RCC 7860 (cell line): ENCODE results near the gene ABCC4.
"Not testable (repeated sequence)": the region's sequence is repeated elsewhere in the genome, so short reads cannot be mapped to it uniquely, and the experiment has no call there.

Source experiments
- DNase-seq: peaks from one replicate; pipeline ENCODE4 v3.0.0-alpha.2; 2015; ENCODE audit warnings: low spot score
- FAIRE-seq: peaks from 2 replicates; lab custom pipeline; 2012; peaks lifted over from hg19 to GRCh38; lab: Jason Lieb, UNC

Gene ABCC4

DNA sequence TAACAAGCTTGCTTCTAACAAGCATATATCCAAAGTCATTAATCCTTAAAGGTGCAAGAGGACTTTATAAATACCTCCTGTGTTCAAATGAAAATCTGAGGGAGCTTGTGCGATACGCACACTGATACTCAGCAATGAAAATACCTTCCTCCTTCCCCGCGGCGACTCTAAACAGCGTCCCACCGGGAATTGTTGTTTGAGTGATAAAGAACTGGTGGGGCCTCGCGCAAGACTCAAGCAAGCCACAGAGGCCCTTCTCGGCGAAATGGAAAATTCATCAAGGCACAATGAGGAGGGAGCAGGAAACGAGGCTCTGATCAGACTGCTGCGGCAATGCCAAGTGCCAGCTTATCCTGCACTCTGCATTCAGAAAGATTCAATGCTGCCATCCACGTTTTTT lies 126.7 kb downstream of the ABCC4 start:
- DNase-seq = no peak
- FAIRE-seq = no peak

DNA sequence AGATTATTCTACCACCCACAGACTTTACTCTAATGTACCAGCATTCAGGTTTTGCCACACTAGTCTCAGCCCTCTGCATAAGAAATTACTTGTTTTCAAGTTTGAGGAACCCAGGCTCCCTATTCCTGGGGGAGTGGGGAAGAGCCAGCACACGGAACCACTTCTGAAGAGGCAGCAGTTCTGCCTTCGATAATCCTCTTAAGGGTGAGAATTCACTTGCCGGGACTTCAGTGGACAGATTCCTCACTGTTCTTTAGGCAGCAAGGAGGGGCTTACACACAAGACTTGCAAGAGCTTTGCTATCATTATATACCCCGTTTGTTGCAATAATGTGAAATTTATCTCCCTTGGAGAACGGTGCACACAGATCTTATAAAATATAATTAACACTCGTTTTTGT lies 133.1 kb downstream of the ABCC4 start:
- DNase-seq (no peak), FAIRE-seq (no peak)

DNA sequence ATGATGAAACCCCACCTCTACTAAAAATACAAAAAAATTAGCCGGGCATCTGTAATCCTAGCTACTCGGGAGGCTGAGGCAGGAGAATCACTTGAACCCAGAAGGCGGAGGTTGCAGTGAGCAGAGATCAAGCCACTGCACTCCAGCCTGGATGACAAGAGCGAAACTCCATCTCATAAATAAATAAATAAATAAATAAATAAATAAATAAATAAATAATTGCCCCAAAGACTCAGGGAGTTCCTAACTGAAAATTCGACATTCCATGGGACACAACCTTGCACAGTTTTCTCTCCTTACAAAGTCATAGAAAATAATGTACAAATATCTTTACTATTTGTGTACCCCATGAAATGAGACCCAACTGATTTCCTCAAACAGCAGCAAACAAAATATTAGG lies 134.2 kb downstream of the ABCC4 start:
- not testable (repeated sequence) for FAIRE-seq, DNase-seq

DNA sequence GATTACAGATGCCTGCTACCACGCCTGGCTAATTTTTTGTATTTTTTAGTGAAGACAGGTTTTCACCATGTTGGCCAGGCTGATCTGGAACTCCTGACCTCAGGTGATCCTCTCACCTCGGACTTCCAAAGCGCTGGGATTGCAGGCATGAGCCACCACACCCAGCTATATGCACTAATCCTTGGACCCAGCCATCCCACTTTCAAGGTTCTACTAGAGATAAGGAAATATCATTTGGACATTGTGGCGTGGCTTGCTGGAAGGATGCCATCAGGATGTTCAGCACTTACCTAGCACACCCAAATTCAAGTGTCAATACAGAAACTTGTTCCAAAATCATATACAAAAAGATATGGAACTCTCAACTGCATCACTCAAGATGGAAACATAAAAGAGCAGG lies 136.4 kb downstream of the ABCC4 start:
- no peak for FAIRE-seq

DNA sequence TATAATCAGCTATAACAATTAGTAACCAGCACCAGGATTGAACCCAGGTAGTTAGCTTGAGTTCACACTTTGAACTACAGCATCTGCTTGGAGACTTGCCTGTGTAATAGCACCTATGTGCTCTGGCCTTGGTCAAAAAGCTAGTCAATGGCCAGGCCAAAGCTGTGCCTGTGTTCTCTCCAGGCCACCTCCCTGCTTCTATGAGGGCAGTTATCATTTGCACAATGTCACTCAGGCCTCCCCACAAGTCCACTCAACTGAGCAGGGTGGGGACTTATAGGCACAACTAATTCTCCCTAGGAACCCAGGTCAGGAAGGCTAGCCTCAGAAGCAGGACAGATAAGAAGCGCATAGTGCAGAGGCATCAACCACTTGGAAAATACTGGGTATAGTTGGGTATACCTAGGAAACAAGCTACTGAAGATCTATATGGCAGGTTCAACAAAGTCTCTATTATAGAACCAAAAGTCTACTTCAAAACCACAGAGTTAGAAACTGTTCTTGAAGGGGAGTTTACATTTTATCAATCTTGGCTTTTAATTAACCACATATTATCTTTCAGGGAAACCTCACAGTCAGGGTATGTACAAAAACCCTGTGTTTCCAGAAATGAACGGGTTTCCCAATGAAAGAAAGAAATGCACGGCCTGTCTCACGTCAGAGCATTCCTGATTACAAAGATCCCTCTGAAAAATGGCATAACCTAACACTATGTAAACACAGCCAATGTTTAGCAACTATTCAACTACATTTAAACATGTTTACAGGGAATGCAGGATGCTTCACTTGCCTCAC lies 140.9 kb downstream of the ABCC4 start:
- no peak for FAIRE-seq
- DNase-seq = no peak

More for the DNA sequence above, 136.4 kb downstream of the ABCC4 start:
- no peak for DNase-seq

DNA sequence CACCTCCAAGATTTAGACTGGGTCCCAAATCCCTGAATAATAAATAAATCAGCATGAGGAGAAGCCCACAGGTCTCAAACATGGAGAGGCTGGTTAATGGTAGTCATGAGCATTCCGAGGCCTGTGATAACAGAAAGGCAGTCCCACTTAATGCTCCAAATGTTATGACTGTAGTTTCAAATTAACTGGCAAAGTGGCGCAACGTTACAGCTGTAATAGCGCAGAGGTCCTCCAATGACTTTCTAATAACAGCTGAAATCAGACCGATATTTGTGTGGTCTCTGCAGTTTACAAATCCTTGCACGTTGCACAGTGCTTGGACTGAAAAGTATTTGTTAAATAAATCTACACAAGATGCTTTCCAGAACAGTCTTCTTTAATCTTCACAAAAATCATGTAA lies 141.8 kb downstream of the ABCC4 start:
- no peak for FAIRE-seq
- DNase-seq = no peak

DNA sequence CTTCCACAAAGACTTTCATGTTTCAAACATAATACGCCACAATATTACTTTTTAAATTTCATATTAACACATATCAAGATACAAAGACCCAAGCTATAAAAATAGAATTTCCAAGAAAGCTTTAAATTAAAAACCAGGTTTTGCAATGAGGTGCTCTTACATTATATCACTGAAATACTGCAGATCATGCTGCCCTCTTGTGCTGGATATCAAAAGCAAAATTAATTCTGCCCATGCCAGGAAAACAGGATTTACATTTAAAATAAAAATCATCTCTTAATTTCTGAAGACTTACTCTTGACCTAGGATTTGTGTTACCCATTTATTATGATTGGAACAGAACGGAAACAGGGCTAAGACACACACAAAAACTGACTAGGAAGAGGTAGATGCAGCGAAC lies 145.0 kb downstream of the ABCC4 start:
- FAIRE-seq (no peak), DNase-seq (no peak)

DNA sequence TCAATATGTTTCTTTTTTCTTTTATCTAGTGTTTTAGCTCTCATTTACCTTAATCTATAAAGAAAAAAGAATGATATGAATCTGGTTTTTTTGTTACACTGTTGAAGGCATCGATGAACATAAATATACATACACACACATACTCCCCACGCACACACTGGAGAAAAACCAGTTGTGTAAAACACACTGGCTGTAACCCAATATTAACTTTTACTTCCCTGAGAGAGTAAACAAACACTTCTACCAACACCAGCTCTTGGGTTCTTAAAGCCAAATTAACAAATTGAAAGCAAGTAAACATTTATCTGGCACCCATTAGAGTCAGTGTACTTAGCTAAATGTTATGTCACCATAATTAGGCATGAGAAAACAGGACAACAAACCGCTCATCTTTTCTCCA lies 145.7 kb downstream of the ABCC4 start:
- FAIRE-seq = no peak

DNA sequence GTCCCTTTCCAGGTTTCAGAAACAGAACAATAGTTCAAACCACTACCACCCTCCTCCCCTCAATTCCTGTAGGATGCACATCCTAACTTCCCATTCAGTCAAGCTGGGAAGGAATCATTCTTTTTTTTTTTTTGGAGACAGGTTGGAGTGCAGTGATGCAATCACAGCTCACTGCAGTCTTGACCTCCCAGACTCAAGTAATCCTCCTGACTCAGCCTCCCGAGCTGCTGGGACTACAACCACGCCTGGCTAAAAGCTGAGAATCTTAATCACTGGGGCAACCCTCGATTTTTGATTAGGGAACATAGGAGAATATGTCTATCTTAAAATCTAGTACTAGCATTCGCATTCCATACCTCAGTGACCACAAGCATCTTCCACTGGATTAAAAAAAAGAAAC lies 146.2 kb downstream of the ABCC4 start:
- FAIRE-seq (no peak), DNase-seq (no peak)

More for the DNA sequence above, 145.7 kb downstream of the ABCC4 start:
- no peak for DNase-seq

DNA sequence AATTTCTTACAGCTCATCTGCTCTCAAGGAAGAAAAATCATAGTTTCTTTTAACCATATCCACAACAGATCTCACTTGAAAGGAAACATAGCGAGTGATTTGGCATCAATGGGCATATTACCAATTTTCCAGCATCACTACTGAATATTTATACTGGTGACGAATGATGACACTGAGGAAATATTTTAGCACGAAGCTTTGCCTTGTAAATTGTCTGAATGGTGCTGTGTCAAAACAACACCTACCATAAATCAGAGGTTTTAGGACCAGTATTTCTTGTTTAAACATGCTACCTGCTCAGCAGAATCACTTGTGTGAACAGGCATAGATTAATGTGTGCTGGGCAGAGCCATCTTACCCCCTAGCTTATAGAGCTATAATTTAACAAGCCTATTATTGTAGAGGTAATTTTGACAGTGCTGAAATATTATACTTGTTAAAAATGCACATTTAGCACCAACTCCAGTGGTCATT lies 146.8 kb downstream of the ABCC4 start:
- DNase-seq = no peak
- FAIRE-seq = no peak

DNA sequence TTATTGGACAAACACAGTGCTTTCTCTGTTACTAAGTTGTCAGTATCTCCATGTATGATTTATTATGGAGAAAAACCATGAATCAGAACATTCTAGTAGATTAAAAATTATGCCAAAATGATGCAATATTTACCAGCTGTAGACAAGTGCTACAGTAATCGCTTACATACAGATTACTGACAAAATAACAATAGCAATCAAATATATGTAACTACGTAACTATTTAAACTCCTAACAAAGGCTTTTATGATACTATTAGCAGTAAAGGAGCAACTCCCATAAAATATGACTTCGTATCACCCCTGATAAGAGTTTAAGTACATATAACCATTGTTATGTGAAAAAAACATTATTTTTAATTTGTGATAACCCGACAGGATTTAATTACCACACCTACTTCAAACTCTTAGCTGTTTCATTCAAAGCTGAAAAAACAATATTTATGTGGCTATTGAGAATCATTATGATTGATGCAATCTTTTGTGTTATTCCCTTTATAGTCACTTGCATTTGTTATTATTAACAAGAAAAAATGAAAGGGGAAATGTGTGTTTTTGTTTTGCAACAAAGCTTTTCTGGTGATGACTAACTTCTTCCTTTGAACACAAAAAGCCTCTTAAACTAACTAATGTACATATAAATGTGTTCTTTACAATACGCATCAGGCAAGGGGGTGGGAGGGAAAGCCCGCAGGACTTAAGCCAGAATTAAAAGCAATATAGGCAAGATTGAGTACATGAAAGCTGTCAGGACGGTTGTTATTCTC lies 147.4 kb downstream of the ABCC4 start:
- FAIRE-seq = no peak
- DNase-seq = no peak

DNA sequence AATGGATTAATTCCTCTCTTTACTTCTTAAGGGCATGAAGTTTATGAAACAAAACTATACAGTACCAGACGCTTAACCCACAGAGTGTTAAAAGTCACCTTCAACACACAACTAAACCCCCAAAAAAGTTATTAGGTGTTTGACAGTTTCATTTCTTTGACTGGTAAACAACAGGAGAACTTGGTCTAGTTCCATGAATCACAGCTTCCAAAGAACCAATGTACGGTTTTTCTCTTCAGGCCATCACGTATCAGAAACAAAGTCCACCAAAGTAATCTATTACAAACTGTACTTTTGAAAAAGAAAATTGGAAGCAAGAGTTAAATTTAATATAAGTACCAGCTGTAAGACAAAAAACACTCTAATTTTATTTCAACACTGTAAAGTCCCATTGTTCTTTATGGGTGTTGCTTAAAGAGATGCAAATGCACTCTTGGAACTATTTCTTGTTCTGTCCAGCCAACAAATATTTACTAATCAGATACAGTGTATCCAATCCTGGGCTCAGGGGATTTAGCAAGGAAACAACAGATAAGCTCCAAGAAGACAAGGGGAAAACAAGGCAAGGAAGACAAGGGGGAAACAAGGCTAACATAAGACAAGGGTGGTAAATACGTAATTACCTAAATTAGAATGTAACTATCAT lies 149.2 kb downstream of the ABCC4 start:
- DNase-seq = no peak
- FAIRE-seq = no peak

DNA sequence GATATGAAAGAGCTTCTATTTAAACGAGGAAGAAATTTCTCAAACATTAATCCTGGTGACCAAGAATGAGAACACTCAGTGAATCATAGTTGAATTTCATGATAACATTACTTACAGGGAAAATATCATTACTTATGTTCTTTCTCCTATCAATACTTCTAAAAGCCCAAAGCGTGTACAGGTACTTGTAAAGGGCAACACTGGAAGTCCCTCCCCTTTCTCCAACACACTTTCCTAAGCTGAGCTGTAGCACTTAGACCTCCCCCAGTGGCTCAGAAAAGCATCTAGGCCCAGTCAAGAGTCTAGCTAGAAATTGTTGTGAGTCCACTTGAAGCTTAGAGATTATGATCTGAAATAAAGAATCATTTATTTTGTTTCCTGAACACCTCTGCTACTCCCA lies 150.7 kb downstream of the ABCC4 start:
- FAIRE-seq = no peak

DNA sequence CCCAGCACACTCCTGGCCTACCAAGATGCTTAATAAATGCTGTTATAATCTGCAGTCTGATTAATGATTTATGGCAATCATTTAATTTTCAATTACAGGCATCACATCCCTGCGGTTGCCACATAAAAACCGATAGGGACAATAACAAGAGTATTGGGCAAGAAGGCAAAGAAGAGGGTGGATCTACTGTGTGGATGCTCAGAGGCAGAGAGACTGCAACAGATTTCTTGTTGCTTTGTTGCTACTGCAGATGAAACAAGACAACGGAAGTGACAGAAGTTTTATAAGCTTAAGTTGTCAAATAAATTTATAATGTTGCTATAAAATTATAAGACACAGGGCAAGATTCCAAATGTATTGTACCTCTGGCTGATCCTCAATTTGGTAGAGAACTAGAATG lies 154.8 kb downstream of the ABCC4 start:
- FAIRE-seq = no peak
- DNase-seq = no peak

More for the DNA sequence above, 150.7 kb downstream of the ABCC4 start:
- no peak for DNase-seq

DNA sequence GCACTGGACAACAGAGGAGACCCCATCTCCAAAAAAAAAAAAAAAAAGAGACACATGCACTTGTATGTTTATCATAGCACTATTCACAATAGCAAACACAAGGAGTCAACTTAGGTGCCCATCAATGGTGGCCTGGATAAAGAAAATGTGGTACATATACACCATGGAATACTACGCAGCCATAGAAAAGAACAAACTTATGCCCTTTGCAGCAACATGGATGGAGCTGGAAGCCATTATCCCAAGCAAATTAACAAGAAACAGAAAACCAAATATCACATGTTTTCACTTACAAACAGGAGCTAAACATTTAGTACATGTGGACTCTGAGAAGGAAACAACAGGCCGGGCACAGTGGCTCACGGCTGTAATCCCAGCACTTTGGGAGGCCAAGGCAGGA lies 155.7 kb downstream of the ABCC4 start:
- DNase-seq (no peak), FAIRE-seq (no peak)

DNA sequence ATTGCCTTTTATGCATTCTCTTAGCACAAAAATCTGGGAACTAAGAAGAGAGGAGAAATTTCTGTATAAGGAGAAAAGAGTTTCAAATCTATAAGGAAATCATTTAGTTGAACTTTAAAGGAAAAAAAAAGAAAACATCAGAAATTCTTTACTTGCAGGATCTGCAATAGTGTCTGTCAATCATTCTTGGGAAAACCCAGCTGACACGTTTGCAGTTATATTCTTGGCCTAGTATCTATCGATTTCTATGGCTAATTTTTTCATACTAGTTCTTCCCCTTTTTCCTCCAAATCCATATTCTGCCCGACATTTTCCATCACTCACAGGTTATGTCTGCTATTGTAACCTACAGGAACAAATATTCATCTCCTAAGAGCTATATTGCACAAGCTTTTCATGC lies 160.7 kb downstream of the ABCC4 start:
- no peak for FAIRE-seq

DNA sequence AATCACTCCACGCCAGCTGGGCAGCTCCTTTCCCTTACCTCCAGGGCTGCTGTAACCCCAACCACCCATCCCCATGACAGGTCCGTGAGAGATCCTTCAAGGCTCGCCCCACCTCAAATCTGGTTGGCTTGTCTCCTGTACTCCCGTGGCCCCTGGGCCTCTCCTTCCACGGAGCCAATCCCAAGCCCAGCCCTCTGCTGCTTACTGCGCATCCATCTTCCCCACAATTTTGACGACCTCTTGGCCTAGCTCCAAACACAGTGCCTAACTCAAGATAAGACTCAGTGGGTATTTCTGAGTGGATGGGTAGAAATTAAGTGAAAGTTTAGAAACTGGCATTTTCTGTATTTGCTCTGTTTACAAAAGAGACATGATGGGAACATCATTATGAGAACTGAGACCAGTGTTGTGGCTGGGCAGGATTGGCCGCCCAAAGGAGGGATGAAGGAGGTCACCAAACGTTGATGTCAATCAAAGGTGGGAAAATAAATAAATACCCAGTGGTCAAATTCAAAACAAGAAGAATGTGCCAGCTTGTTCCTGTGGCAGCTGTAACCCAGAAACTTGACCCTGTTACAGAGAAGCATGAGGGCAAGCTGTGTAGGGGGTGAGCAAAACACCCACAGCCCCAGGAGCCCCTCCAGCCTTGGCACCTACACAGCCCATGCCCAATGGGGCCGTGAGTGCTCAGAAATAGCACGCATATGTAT lies 162.2 kb downstream of the ABCC4 start:
- FAIRE-seq (no peak), DNase-seq (no peak)

More for the DNA sequence above, 160.7 kb downstream of the ABCC4 start:
- DNase-seq = no peak

DNA sequence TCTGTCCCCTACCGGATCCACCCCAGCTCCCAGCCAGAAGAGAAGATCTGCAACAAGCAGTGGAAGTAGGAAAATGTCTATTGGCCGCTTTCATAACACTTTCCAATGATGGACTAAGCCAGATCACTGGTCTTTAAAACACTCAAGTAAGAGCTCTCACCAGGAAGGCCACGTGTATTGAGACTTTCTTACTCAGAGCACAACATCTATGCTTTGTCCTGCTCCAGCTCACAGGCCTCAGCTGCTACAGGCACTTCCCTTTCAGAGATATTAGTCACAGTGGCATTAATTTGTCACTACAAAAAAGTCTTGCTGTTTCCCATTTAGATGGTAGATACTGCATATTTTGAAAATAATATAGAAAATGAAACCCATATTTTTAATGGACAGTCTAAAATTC lies 164.2 kb downstream of the ABCC4 start:
- FAIRE-seq (no peak), DNase-seq (no peak)

DNA sequence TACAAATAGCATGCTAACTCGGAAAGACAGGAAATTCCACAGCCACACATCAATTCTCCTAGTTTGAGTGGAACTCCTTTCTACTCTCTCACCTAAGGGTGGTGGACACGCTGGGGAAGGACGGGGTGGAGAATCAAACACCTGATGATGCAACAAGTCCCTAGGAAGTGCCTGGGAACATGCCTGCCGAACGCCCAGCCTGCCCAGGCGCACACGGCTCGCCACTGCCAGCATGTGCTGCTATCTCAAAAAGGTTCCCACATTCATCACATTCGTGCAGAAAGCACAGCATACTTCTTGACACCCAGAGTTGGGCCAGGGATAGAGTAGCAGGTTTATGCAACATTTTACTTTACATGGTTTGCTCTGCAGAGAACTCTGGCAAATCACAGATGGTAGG lies 164.6 kb downstream of the ABCC4 start:
- DNase-seq = no peak
- no peak for FAIRE-seq

DNA sequence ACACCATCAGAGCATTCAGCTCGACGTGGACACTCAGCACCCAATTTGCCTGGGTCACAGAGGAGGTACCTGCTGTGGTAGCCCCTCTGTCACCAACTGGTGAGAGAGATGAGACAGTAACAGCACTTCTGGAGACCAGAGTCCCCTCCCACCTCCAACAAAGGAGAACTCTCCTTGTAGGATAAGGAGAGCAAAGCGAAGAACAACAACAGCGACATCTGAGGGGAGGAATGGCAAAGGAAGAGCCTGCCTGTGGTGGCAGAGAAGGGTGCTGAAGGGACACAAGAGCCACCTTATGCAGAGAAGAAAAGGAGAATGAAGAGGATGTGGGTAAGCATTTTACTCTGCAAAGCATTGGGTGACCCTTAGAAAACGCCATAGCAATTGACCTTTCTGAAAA lies 167.8 kb downstream of the ABCC4 start:
- FAIRE-seq = no peak
- DNase-seq = no peak

DNA sequence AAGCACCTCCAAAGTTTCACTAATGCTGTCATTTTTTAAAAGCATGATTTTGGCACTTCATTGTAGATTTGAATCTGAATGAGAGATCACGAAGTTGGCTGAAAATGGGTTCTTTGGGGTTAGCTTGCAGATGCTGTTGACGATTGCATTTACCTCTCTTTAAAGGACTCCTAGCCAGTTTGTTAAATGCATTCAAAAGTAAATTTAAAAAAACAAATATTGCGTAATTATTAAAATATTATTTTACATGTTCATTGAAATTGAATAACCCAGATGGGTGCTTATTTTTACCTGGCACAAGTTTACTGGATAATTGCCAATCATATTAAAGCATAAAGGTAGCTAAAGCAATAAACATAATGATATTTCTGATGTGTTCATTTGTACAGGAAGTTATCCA lies 172.2 kb downstream of the ABCC4 start:
- FAIRE-seq = no peak

More for the DNA sequence above, 172.2 kb downstream of the ABCC4 start:
- no peak for DNase-seq
